Suprapubic skin (tissue), 4 donors: ENCODE data around the gene CLEC11A. TPM values are rescaled to one million over a fixed set of nuclear protein-coding genes. Genes with fewer than 3 reads are reported as not detected.

Source experiments
- DNase-seq, 2 donors: peaks; one replicate each; pipeline ENCODE4 v3.0.0-alpha.2; 2019; ENCODE audit warnings: low spot score in 2 of 2
- H3K27ac ChIP-seq: fragments of 200-600 bp; sonication (generic); one replicate; pipeline ENCODE4 v1.5.1; 2019
- H3K27me3 ChIP-seq: fragments of 200-600 bp; sonication (generic); one replicate; pipeline ENCODE4 v1.5.1; 2019
- H3K36me3 ChIP-seq: fragments of 200-600 bp; sonication (generic); one replicate; pipeline ENCODE4 v1.5.1; 2019
- H3K4me1 ChIP-seq: fragments of 200-600 bp; sonication (generic); one replicate; pipeline ENCODE4 v1.5.1; 2019
- H3K4me3 ChIP-seq: fragments of 200-600 bp; sonication (generic); one replicate; pipeline ENCODE4 v1.5.1; 2019; ENCODE audit warnings: mild to moderate bottlenecking
- H3K9me3 ChIP-seq: fragments of 200-600 bp; sonication (generic); one replicate; pipeline ENCODE4 v1.5.1; 2019
- CTCF ChIP-seq, 2 donors: fragments of 200-600 bp in 1 of 2; fragments of 450-650 bp in 1 of 2; sonication (generic) in 1 of 2; IDR thresholded peaks; one replicate each; pipeline ENCODE4 v1.5.1; 2016 to 2019; ENCODE audit warnings: antibody characterized with exemption in 2 of 2, mild to moderate bottlenecking in 1 of 2, moderate library complexity in 1 of 2
- EP300 ChIP-seq: sonication (generic); formaldehyde crosslinking; IDR thresholded peaks from one replicate; pipeline ENCODE4 v1.6.1; 2017; ENCODE audit warnings: antibody characterized with exemption
- POLR2A ChIP-seq, 2 donors: fragments of 450-650 bp; IDR thresholded peaks; one replicate each; pipeline ENCODE4 v1.6.1; 2017; ENCODE audit warnings: antibody characterized with exemption in 2 of 2, mild to moderate bottlenecking in 2 of 2, moderate library complexity in 2 of 2
- POLR2AphosphoS5 ChIP-seq, 3 donors: sonication (generic); formaldehyde crosslinking; IDR thresholded peaks; one replicate each; pipeline ENCODE4 v1.6.1; 2017; ENCODE audit warnings: antibody characterized with exemption in 3 of 3
- WGBS: methylation state at CpG from one replicate; pipeline ENCODE4 v1.1.5; 2018; 5-methylcytosine and 5-hydroxymethylcytosine counted together
- total RNA-seq, 4 donors: library from RNA; depleted of rRNA; stranded (reverse); fragments of >200 nt; gene quantifications; one replicate each; pipeline ENCODE4 v1.1.0, GENCODE V29; 2016

CLEC11A gene
- total RNA-seq, 4 donors from 2014 or later = 5.8 to 14.1 (median 7.7) TPM

DNA sequence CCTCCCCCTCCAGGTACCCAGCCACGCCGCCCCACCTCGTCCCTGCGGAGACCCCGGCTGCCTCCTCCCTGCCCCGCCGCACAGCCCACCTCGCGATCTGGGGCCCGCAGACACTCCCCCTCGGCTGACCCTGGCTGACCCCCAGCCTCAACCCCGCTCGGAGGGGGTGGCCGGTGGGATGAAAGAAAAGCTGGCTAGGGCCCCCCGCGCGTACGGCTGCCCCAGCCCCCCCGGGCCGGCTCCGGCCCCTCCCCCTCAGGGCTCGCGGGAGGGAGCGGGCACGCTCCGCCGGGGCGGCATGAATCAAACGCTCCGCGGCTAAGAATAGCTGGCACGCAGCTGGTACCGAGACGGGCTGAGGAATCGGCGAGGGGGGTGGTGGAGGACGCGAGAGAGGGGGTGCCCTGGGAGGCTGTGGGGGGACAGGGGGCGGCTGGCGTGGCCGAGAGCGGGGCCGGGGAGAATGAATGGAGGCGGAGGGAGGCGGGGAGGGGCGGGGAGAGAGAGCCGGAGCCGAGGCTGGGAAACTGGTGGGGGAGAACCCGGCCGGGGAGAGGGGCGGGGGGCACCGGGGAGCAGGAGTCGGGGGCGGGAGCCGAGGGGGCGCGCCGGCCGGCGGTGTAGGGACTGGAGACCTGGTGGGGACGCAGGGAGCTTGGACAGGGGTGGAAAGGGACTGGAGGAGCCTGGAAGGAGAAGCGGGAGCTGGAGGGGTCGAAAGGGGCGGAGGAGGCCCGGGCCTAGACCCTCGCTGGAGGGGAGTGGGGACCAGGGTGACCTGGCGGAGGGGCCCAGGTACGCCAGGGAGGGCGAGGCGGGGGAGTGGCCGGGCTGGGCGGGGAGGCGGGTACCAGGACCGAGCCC lies 4.7 kb upstream of the CLEC11A start:
- H3K9me3 ChIP-seq = no peaks in the 10 kb centered on the region
- H3K36me3 ChIP-seq = no peaks in the 10 kb centered on the region
- H3K27me3 ChIP-seq = peaks cover 55% of the 10 kb centered on the region
- 0% methylated on average over 16 of the region's 74 CpGs for WGBS
- H3K27ac ChIP-seq = no peak overlapping the region
- H3K4me1 ChIP-seq = peaks cover 35% of the 10 kb centered on the region
- peak overlapping the region; percentile 51 for H3K4me3 ChIP-seq
- TF ChIP-seq EP300 = no peak
- TF ChIP-seq CTCF (IDR thresholded peaks at IDR 0.05) = no peak
- TF ChIP-seq POLR2A (IDR thresholded peaks at IDR 0.05) = no peak
- TF ChIP-seq POLR2AphosphoS5 (IDR thresholded peaks at IDR 0.05) = no peak
- no peak for DNase-seq

GRCh38 chr19:50719119-50719435 lies 4.1 kb upstream of the CLEC11A start:
- 0% methylated on average over 5 of the region's 30 CpGs for WGBS

DNA sequence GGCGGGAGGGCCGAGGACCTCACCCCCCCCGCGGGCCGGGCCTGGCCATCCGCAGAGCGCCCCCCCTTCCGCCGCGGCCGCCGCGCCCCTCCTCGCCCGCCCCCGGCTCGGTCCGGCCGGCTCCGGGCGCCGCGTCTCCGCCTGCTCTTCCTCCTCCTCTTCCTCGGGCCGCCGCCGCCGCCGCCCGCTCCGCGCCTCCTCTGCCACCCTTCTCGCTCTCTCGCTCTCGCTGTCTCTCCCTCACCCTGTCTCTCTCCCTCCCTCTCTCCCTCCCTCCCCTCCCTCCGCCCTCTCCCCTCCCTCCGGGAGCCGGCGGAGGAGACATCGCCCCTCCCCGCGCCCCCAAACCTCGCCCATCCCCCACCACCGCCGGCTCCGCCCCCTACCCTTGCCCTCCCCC lies 3.6 kb upstream of the CLEC11A start, which contains the start of gene SHANK1:
TSS of gene SHANK1 (minus strand) at position 237 of the 400 bp plus-strand sequence. CDS start 2,883 bp downstream, outside the sequence.
- 3% methylated on average over 25 of the region's 47 CpGs for WGBS
- no peak for DNase-seq
- H3K4me1 ChIP-seq = peaks cover 46% of the 10 kb centered on the region
- TF ChIP-seq POLR2A (IDR thresholded peaks at IDR 0.05) (no peak), EP300 (no peak), POLR2AphosphoS5 (IDR thresholded peaks at IDR 0.05) (no peak), CTCF (IDR thresholded peaks at IDR 0.05) (no peak)
- no peak within 1 kb of the TSS for H3K27ac ChIP-seq
- H3K4me3 ChIP-seq = peak within 1 kb of the TSS; percentile 51
- peaks cover 62% of the 10 kb centered on the region for H3K27me3 ChIP-seq
- H3K36me3 ChIP-seq = no peaks in the 10 kb centered on the region
- no peaks in the 10 kb centered on the region for H3K9me3 ChIP-seq

More at GRCh38 chr19:50719119-50719435, 4.1 kb upstream of the CLEC11A start:
- Histone ChIP-seq H3K4me1 (peaks cover 41% of the 10 kb centered on the region), H3K9me3 (no peaks in the 10 kb centered on the region), H3K36me3 (no peaks in the 10 kb centered on the region), H3K27me3 (peaks cover 58% of the 10 kb centered on the region), H3K27ac (no peak overlapping the region), H3K4me3 (peak overlapping the region; percentile 51)
- DNase-seq = no peak
- TF ChIP-seq CTCF (IDR thresholded peaks at IDR 0.05) (no peak), POLR2AphosphoS5 (IDR thresholded peaks at IDR 0.05) (no peak), POLR2A (IDR thresholded peaks at IDR 0.05) (no peak), EP300 (no peak)

DNA sequence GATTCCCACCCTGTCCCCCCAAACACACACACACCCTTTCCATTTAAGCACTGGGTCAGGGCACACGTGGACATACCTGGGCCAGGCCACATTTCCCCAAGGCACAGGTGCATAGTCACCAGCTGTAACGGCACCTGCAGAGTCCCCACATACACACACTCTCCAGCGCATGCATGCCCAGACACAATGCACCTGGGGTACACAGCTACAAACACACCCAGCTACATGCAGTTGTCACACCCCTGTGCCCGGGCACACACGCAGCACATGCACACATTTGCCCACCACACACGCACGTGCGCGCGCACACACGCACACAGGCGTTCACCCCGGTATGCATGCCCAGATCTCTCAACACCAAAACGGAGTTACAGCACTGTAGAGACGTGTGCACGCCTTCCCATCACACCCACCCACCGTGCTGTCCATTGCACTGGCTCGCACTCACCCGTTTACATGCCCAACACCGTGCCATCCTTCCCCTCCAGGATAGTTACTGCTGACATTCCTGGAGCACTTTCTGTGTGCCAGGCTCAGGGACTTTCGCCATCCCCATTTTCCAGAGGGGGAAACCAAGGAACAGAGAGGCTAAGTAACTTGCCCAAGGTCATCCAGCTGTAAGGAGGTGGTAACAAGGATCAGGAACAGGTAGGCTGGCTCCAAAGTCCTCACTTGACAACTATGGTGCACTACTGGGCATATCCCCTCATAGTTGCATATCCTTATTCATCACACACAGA lies 2.8 kb upstream of the CLEC11A start:
- 41% methylated on average over 20 of the region's 21 CpGs for WGBS
- H3K9me3 ChIP-seq = no peaks in the 10 kb centered on the region
- peaks cover 49% of the 10 kb centered on the region for H3K4me1 ChIP-seq
- H3K27ac ChIP-seq = no peak overlapping the region
- no peak for DNase-seq
- no peaks in the 10 kb centered on the region for H3K36me3 ChIP-seq
- no peak overlapping the region for H3K4me3 ChIP-seq
- peaks cover 60% of the 10 kb centered on the region for H3K27me3 ChIP-seq
- no peak for TF ChIP-seq EP300
- no peak for TF ChIP-seq POLR2A (IDR thresholded peaks at IDR 0.05)
- TF ChIP-seq POLR2AphosphoS5 (IDR thresholded peaks at IDR 0.05) = no peak
- no peak for TF ChIP-seq CTCF (IDR thresholded peaks at IDR 0.05)

GRCh38 chr19:50720921-50721381 lies 2.2 kb upstream of the CLEC11A start:
- H3K4me3 ChIP-seq = no peak overlapping the region
- 22% methylated on average over 3 of the region's 8 CpGs for WGBS
- H3K9me3 ChIP-seq = no peaks in the 10 kb centered on the region
- TF ChIP-seq POLR2AphosphoS5 (IDR thresholded peaks at IDR 0.05) = no peak
- TF ChIP-seq POLR2A (IDR thresholded peaks at IDR 0.05) = no peak
- no peak for TF ChIP-seq CTCF (IDR thresholded peaks at IDR 0.05)
- TF ChIP-seq EP300 = no peak
- H3K27ac ChIP-seq = no peak overlapping the region
- peaks cover 55% of the 10 kb centered on the region for H3K4me1 ChIP-seq
- no peak for DNase-seq
- peaks cover 56% of the 10 kb centered on the region for H3K27me3 ChIP-seq
- H3K36me3 ChIP-seq = no peaks in the 10 kb centered on the region
